ENCODE measurements around the gene DTX3.

GRCh38 chr12:57640175-57641042, 35.8 kb downstream of the DTX3 start:
- TF ChIP-seq CTCF (IDR thresholded peaks at IDR 0.05; ENCODE audit: poor library complexity, severe bottlenecking) (no peak), EZH2 (IDR thresholded peaks at IDR 0.05; ENCODE audit: borderline replicate concordance, insufficient read depth, low read length, poor library complexity, severe bottlenecking) (no peak), EP300 (conservative IDR thresholded peaks at IDR 0.05; ENCODE audit: poor library complexity, severe bottlenecking) (no peak), RAD21 (conservative IDR thresholded peaks at IDR 0.05) (no peak), SMC3 (conservative IDR thresholded peaks at IDR 0.05; ENCODE audit: poor library complexity) (no peak), POLR2AphosphoS5 (IDR thresholded peaks at IDR 0.05) (no peak), TAF1 (IDR thresholded peaks at IDR 0.05; ENCODE audit: low read depth) (no peak)
